Glutamatergic neuron (in vitro differentiated cells): ENCODE results near the gene TAF1B. TPM values are rescaled to one million over a fixed set of nuclear protein-coding genes. Genes with fewer than 3 reads are reported as not detected.
A peak's percentile ranks its signal among the peaks of the same experiment; 100 is the strongest.

ENCODE experiments used
- DNase-seq: peaks from one replicate; pipeline ENCODE4 v3.0.0; 2022
- H3K27ac Mint-ChIP-seq: one replicate; pipeline ENCODE4 v1.8.0; 2020; ENCODE audit warnings: mild to moderate bottlenecking, mixed read lengths, inconsistent platforms; ENCODE audit not compliant: unreplicated experiment
- H3K27me3 Mint-ChIP-seq: one replicate; pipeline ENCODE4 v1.8.0; 2020; ENCODE audit warnings: mild to moderate bottlenecking, moderate library complexity, mixed read lengths, inconsistent platforms; ENCODE audit not compliant: unreplicated experiment
- H3K36me3 Mint-ChIP-seq: one replicate; pipeline ENCODE4 v1.8.0; 2020; ENCODE audit warnings: mild to moderate bottlenecking, mixed read lengths, inconsistent platforms; ENCODE audit not compliant: unreplicated experiment
- H3K4me1 Mint-ChIP-seq: one replicate; pipeline ENCODE4 v1.8.0; 2020; ENCODE audit warnings: mild to moderate bottlenecking, low read depth, mixed read lengths, inconsistent platforms; ENCODE audit not compliant: unreplicated experiment
- H3K4me3 Mint-ChIP-seq: one replicate; pipeline ENCODE4 v1.8.0; 2020; ENCODE audit warnings: mild to moderate bottlenecking, mixed read lengths, inconsistent platforms; ENCODE audit not compliant: unreplicated experiment
- H3K9me3 Mint-ChIP-seq: one replicate; pipeline ENCODE4 v1.8.0; 2020; ENCODE audit warnings: mild to moderate bottlenecking, moderate library complexity, mixed read lengths, inconsistent platforms; ENCODE audit not compliant: unreplicated experiment
- total RNA-seq: library from RNA; stranded (reverse); fragmentation: NEBNext Ultra II Directional; extraction: Animal tissue kit (Norgen Biotek cat#: 25700); gene quantifications from one replicate; pipeline ENCODE4 v1.2.1, GENCODE V29; 2021; ENCODE audit not compliant: unreplicated experiment
- TF ChIP-seq, protein P1 (sequence below): fragments of 200-600 bp; sonication (generic); IDR thresholded peaks from one replicate; pipeline ENCODE4 v1.5.0; 2021; ENCODE audit not compliant: partially characterized antibody, unreplicated experiment

The TAF1B gene
- total RNA-seq, 1 donor from 2014 or later: 16.7 TPM

DNA sequence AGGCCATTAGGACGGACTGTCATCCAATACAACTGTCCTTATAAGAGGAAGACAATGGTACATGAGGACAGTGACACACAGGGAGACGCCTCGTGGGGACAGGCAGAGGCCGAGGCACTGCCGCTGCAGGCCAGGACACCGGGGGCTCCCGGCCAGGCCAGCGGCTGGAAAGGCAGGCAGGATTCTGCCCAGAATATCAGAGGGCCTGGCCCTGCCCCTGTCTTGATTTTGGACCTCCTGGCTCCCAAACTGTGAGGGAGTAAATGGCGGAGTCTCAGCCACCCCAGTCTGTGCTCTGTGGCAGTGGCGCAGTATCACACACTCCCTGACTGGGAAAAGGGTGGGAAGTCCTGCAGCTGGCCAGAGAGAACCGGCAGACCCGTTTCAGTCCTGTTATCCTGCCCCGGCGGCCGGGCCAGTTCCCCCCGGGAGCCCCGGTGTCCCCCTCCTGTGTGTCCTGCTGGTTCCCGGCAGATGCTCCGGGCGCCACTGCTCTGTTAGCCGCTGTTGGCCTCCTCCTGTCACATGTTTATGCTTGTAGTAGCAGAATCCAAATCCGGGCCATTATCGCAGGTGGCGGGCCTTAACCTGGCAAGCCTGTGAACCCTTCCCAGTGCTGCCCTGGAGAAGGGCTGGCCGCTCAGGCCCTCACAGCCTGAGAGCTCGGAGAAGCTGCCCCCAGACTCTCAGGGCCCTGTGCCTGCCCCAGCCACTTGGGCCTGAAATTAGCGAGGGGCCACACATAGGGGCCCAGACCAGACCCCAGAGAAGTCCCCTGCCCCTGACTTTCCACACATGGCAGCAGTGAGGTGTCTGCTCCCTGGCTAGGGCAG lies 31.4 kb upstream of the TAF1B start:
- H3K27ac Mint-ChIP-seq: no peak overlapping the region
- TF ChIP-seq, protein P1, sequence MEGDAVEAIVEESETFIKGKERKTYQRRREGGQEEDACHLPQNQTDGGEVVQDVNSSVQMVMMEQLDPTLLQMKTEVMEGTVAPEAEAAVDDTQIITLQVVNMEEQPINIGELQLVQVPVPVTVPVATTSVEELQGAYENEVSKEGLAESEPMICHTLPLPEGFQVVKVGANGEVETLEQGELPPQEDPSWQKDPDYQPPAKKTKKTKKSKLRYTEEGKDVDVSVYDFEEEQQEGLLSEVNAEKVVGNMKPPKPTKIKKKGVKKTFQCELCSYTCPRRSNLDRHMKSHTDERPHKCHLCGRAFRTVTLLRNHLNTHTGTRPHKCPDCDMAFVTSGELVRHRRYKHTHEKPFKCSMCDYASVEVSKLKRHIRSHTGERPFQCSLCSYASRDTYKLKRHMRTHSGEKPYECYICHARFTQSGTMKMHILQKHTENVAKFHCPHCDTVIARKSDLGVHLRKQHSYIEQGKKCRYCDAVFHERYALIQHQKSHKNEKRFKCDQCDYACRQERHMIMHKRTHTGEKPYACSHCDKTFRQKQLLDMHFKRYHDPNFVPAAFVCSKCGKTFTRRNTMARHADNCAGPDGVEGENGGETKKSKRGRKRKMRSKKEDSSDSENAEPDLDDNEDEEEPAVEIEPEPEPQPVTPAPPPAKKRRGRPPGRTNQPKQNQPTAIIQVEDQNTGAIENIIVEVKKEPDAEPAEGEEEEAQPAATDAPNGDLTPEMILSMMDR: no peak
- no peaks in the 10 kb centered on the region for H3K4me1 Mint-ChIP-seq
- no peak for DNase-seq
- H3K9me3 Mint-ChIP-seq: peaks cover 3% of the 10 kb centered on the region
- peaks cover 5% of the 10 kb centered on the region for H3K27me3 Mint-ChIP-seq
- no peak overlapping the region for H3K4me3 Mint-ChIP-seq
- no peaks in the 10 kb centered on the region for H3K36me3 Mint-ChIP-seq

DNA sequence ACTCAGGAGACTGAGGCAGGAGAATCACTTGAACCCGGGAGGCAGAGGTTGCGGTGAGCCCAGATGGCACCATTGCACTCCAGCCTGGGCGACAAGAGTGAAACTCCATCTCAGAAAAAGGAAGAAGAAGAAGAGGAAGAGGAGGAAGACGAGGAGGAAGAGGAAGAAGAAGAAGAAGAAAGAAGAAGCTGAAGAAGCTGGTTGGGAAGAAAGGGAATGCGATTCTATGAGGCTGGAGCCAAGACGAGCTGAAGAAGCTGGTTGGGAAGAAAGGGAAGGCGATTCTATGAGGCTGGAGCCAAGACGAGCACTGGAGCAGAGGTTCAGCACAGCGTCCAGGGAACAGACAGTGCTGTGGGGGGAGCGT lies 30.3 kb upstream of the TAF1B start:
- no peak for DNase-seq
- Mint-ChIP-seq H3K27ac (no peak overlapping the region), H3K4me3 (no peak overlapping the region)

DNA sequence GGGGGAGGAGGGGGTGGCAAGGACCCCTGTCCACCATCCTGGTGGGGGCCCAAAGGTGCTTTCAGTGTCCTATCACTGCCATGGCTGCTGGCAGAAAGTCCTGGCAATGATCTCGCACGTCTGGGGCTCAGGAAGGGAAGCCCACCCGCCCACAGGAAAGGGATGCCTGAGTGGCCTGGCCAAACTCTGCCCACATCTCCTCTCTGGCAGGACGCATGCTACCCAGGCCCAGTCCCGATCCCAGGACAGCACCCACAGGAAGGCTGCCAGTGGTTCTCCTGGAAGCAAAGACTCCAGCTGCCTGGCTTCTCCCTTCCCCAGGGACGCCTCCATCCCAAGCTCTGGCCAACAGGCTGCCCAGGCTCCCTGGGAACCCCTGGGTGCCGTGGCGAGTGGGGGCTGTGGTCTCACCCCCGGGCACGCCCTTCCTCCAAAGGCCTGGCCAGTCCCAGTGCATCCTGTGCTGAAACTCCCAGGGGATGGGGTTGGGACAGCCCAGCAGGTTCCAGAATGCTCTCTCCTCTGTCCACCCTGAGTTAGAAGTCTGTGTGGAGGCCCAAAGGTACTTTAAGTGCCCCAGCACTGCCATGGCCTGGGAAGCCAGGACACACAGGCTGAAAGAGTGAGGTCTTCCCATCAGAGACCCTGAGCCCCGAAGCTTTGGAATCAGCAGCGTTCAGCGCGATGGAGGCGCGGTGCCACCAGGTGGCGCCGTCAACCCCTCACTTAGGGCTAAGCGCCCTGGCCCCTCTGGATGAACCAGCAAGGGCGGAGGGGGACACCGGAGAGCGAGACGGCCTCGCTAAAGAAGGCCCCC lies 29.8 kb upstream of the TAF1B start:
- Mint-ChIP-seq H3K27ac (no peak overlapping the region), H3K4me1 (no peaks in the 10 kb centered on the region), H3K9me3 (peaks cover 3% of the 10 kb centered on the region), H3K27me3 (peaks cover 2% of the 10 kb centered on the region), H3K36me3 (no peaks in the 10 kb centered on the region), H3K4me3 (no peak overlapping the region)
- TF ChIP-seq, protein P1: peak; percentile 92
- peak; percentile 89 for DNase-seq

More for the DNA sequence above, 30.3 kb upstream of the TAF1B start:
- Mint-ChIP-seq H3K36me3 (no peaks in the 10 kb centered on the region), H3K4me1 (no peaks in the 10 kb centered on the region), H3K27me3 (peaks cover 5% of the 10 kb centered on the region), H3K9me3 (peaks cover 3% of the 10 kb centered on the region)
- TF ChIP-seq, protein P1: no peak

DNA sequence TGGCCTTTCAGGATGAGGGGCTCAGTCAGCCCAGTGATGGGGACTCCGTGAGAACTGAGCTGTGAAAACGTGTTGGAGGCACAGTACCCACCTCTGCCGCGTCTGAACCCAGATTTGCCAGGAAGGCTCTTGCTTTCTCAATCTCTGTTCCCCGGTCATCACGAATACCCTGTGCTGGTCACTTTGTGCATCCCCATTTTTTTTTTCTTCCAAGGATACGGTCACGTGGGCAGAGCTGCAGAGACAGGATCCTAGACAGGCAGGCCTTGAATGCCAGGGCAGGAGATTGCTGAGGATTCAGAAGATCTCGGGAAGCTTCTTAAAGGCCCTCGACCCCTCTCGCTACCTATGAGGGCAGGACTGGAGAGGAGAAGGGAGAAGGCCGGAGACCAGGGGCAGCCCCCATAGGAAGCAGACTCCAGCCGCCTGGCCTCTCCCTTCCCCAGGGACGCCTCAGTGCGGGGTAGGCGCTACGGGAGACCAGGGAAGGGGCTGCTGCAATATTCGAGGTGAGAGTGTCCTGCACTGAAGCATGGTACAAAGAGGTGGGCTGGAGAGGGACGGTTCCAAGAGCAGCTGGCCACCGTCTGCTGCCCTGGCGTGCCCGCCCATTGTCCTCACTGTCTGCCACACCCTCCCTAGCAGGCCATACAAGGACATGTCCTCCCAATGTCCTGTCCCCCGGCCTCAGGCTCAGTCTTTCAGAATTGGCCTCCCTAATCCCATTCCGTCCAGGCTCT lies 29.0 kb upstream of the TAF1B start:
- Mint-ChIP-seq H3K4me3 (no peak overlapping the region), H3K9me3 (peaks cover 3% of the 10 kb centered on the region), H3K27ac (no peak overlapping the region), H3K36me3 (no peaks in the 10 kb centered on the region), H3K27me3 (peaks cover 2% of the 10 kb centered on the region), H3K4me1 (no peaks in the 10 kb centered on the region)
- TF ChIP-seq, protein P1: peak; percentile 52
- no peak for DNase-seq
